ENCODE measurements around the gene CTNNA1.

DNA sequence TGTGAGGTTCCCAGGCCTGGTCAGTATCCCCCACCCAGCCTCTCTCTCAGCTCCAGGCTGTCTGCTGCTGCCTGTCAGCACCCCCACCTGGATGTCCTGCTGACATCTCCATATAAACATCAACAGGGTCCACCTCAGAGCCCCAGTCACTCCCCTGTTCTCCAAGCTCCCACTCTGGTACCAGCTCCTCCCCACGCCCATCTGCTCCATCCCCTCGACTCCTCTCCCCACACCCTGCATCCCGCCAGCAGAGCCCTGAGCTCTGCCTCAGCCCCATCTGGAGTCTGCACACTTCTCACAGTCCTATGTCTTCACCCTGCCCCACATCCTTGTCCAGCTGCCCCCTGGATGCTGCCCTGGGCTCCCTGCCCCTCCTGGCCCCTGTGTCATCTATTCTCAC is 189.6 kb downstream of the CTNNA1 start:
- TF ChIP-seq POLR2AphosphoS5 (IDR thresholded peaks at IDR 0.05; ENCODE audit: low read depth, low read length) (no peak), POLR2A (IDR thresholded peaks at IDR 0.05; ENCODE audit: low read depth, low read length) (no peak), TAF1 (IDR thresholded peaks at IDR 0.05; ENCODE audit: borderline replicate concordance, low read depth, low read length) (no peak)

Measured in GM12892 (cell line).